PC-3 (cell line): Measurements from ENCODE around the gene TEX9.

Source experiments
- CTCF ChIP-seq: fragments of 300-600 bp; sonication (generic); conservative IDR thresholded peaks from 2 replicates; pipeline ENCODE4 v1.5.1; 2017; ENCODE audit warnings: antibody characterized with exemption, low read depth, mild to moderate bottlenecking, low read length
- EZH2 ChIP-seq: fragments of 300-600 bp; sonication (generic); IDR thresholded peaks from one replicate; pipeline ENCODE4 v1.6.1; 2017; ENCODE audit warnings: antibody characterized with exemption, mild to moderate bottlenecking, low read length; ENCODE audit not compliant: unreplicated experiment
- EZH2phosphoT487 ChIP-seq: fragments of 300-600 bp; sonication (generic); IDR thresholded peaks from 2 replicates; pipeline ENCODE4 v1.6.1; 2018; ENCODE audit warnings: mild to moderate bottlenecking, antibody characterized with exemption, low read length, borderline replicate concordance

- no peak for TF ChIP-seq CTCF
- no peak for TF ChIP-seq EZH2
- no peak for TF ChIP-seq EZH2phosphoT487
These were observed 29.7 kb downstream of the TEX9 start for GRCh38 chr15:56394909-56395308.
